ENCODE data around the gene PCGF6. TPM values are rescaled to one million over a fixed set of nuclear protein-coding genes. Genes with fewer than 3 reads are reported as not detected.

Gene PCGF6
- total RNA-seq, 1 experiment from 2014 or later: 13.8 TPM

GRCh38 chr10:103336370-103336769 lies 14.6 kb downstream of the PCGF6 start:
- DNase-seq (ENCODE audit: low read depth): no peak
- in situ Hi-C loops (cut with HindIII; ENCODE audit: low pct_unique_long_range_greater_than_20kb, low sequenced_read_pairs): no loop called here

GRCh38 chr10:103334567-103334966 lies 16.4 kb downstream of the PCGF6 start:
- in situ Hi-C loops (cut with HindIII; ENCODE audit: low pct_unique_long_range_greater_than_20kb, low sequenced_read_pairs): no loop called here
- no peak for DNase-seq (ENCODE audit: low read depth)

- DNase-seq (ENCODE audit: low read depth): no peak
- in situ Hi-C loops (cut with HindIII; ENCODE audit: low pct_unique_long_range_greater_than_20kb, low sequenced_read_pairs): no loop called here
Measured at GRCh38 chr10:103333934-103334520, 16.9 kb downstream of the PCGF6 start.

- in situ Hi-C loops (cut with HindIII; ENCODE audit: low pct_unique_long_range_greater_than_20kb, low sequenced_read_pairs): no loop called here
Measured at GRCh38 chr10:103327906-103328305, 23.0 kb downstream of the PCGF6 start.

DNA sequence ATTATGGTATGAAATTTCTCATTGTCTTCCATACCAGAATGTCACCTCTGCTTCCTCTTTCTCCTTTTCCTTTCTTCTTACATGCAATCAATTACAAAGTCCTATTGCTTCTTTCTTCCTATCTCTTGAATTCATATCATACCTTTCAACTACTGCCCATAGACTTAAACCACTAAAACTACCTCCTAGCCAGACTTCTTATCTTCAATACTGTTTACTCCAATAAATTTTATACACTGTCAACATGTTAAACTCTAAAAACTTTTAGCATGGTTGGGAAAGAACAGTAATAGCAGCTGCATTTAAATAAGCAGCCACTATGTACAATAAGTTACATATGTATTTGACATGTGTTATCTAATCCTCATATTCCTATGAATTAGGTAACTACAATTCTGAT lies 34.9 kb downstream of the PCGF6 start:
- DNase-seq (ENCODE audit: low read depth): no peak
- in situ Hi-C loops (cut with HindIII; ENCODE audit: low pct_unique_long_range_greater_than_20kb, low sequenced_read_pairs): no loop called here

More at GRCh38 chr10:103327906-103328305, 23.0 kb downstream of the PCGF6 start:
- no peak for DNase-seq (ENCODE audit: low read depth)

DNA sequence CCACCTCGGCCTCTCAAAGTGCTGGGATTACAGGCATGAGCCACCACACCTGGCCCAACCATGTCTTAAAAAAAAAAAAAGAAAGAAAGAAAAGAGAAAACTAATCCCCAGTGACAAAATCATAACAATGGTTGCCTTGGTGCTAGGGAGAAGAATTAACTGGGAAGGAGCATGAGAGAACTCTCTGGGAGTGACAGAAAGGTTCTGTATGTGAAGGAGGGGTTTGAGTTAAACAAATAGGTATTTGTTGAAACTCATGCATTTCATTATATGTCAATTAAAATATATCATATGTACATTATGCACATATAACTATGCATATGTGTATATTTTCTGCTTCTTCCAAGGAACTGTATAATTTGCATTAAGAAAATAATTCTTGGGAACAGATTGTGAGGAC lies 40.7 kb downstream of the PCGF6 start:
- in situ Hi-C loops (cut with HindIII; ENCODE audit: low pct_unique_long_range_greater_than_20kb, low sequenced_read_pairs): no loop called here
- no peak for DNase-seq (ENCODE audit: low read depth)

DNA sequence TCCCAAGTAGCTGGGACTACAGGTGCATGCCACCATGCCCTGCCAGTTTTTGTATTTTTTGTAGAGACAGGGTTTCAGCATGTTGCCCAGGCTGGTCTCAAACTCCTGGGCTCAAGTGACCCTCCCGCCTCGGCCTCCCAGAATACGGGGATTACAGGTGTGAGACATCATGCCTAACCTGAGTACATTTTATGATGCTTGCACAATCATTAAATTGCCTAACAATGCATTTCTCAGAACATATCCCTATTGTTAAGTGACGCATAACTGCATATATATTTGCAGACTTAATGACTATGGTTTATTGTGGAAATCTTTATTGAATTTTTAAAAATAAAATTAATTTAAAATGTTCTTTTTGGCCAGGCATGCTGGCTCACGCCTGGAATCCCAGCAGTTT lies 43.3 kb downstream of the PCGF6 start:
- no peak for DNase-seq (ENCODE audit: low read depth)
- in situ Hi-C loops (cut with HindIII; ENCODE audit: low pct_unique_long_range_greater_than_20kb, low sequenced_read_pairs): no loop called here

DNA sequence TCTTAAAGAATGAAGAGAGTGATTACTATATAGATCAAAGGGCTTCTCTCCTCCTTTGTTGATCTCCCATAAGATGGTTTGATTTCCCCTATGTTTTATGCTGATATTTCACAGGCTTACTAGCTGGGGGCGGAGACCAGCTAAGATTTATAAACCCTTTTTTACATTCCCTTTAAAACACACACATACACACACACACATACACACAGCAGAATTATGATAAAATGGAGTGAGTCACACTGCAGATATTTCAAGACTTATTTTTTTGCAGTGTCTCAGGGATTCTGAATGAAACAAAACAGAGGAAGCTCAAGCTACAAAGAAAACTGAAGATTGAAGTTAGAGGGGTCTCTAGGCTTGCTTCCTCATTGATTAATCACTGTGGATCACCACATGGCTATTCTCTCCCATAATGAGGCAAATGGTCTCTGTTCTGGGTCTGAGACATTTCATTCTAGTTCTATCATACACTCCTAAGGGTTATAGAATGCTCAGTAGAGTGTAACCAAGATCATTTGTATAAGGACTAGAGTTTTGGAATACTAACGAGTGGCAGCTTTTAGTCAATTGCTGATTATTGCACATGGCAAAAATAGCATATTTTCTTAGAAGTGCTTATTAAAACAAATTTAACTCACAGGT lies 55.4 kb downstream of the PCGF6 start:
- in situ Hi-C loops (cut with HindIII; ENCODE audit: low pct_unique_long_range_greater_than_20kb, low sequenced_read_pairs): no loop called here
- DNase-seq (ENCODE audit: low read depth): no peak

DNA sequence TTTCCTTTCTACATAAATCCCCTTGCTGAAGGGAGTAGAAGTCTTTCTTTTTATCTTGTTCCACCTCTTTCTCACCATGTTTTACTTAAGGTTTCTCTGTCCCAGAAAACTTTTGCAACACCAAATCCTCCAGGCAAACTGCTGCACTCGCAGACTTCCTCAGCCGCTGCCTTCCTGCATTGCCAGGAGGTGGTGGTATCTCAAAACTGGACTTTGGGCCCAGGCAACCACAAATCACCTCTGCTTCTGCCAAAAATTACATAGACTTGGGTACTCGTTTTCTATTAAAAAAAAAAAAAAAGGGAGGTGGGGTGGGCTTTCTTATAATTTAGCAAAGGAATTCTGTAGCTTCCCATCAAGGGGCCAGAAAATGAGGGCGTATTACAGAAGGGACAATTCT lies 59.4 kb downstream of the PCGF6 start:
- in situ Hi-C loops (cut with HindIII; ENCODE audit: low pct_unique_long_range_greater_than_20kb, low sequenced_read_pairs): no loop called here
- no peak for DNase-seq (ENCODE audit: low read depth)

DNA sequence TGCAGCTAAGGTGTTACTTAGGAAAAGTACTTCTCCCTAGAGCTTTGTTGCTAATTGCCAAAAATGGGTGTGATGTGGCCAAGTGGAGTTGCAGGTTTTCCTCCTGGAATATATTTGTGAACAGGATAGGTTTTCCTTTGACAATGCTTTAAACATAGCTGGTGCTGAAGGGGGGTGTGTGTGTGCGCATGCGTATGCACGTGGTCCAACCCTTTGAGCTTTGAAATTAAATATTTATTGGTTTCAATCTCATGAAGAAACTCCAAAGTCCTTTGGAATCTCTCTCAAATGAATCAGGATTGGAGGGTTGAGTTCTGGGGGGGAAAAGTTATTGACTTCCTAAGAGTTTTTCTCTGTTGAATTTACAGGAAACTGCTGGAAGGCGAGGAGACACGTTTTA lies 62.9 kb downstream of the PCGF6 start:
- in situ Hi-C loops (cut with HindIII; ENCODE audit: low pct_unique_long_range_greater_than_20kb, low sequenced_read_pairs): no loop called here
- DNase-seq (ENCODE audit: low read depth): no peak

GRCh38 chr10:103284170-103284569 lies 66.8 kb downstream of the PCGF6 start:
- peak; percentile 27 for DNase-seq (ENCODE audit: low read depth)
- in situ Hi-C loops (cut with HindIII; ENCODE audit: low pct_unique_long_range_greater_than_20kb, low sequenced_read_pairs): no loop called here

DNA sequence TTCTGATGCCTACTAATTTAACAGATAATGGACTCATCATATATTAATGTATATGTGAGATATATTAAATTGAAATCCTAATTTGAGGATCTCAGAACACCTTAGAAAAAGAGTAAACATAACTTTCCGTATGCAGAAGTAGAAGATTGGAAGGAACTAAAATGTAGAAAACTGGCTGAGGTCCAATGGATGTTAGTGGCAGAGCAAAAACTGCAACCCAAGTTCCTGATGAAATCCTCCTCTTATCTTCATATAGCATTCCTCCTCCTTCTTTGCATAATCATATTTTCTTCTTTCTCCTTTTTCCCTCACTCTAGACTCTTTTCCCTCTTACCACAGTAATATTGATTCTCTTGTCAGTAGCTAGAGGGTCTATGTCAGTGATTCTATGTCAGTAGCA lies 68.0 kb downstream of the PCGF6 start:
- no peak for DNase-seq (ENCODE audit: low read depth)
- in situ Hi-C loops (cut with HindIII; ENCODE audit: low pct_unique_long_range_greater_than_20kb, low sequenced_read_pairs): no loop called here

GRCh38 chr10:103281753-103282152 lies 69.2 kb downstream of the PCGF6 start:
- in situ Hi-C loops (cut with HindIII; ENCODE audit: low pct_unique_long_range_greater_than_20kb, low sequenced_read_pairs): no loop called here
- no peak for DNase-seq (ENCODE audit: low read depth)

DNA sequence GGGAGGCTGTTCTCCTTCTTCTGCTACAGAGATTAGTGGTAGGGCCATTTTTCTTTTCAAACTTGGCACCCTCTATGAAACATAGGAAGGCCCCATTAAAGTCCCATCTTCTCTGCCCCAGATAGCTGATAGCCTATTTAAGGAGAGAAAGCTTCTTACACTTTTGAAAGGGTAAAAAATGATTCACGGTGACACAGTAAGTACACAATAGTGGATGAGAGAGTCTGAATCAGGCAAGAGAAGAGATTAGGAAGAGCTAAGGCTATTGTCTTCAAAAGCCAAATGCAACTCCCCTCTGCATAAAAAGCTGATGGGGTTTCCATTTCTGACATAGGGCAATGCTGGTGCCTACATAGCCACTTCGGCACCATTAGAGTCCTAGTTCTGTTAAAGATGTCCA lies 70.4 kb downstream of the PCGF6 start:
- DNase-seq (ENCODE audit: low read depth): no peak
- in situ Hi-C loops (cut with HindIII; ENCODE audit: low pct_unique_long_range_greater_than_20kb, low sequenced_read_pairs): no loop called here

DNA sequence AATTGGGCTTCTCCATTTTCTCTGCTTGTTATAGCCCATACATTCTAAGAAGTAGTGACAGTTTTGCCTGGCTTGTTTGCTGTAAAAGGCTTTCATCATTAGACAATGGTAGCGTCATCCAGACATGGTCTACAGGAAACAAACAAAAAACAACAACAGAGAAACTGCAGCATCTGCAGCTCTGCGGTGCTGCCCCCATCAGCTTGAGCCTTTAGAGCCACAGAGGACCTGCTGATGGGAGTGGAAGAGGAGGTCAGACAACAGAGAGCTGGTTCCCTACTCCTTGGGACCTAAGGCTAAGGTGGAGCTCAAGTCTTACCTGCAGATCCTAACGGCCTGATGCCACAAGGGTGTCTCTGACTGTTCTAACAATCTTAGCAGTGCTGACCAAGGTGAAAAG lies 70.9 kb downstream of the PCGF6 start:
- in situ Hi-C loops (cut with HindIII; ENCODE audit: low pct_unique_long_range_greater_than_20kb, low sequenced_read_pairs): no loop called here
- no peak for DNase-seq (ENCODE audit: low read depth)

DNA sequence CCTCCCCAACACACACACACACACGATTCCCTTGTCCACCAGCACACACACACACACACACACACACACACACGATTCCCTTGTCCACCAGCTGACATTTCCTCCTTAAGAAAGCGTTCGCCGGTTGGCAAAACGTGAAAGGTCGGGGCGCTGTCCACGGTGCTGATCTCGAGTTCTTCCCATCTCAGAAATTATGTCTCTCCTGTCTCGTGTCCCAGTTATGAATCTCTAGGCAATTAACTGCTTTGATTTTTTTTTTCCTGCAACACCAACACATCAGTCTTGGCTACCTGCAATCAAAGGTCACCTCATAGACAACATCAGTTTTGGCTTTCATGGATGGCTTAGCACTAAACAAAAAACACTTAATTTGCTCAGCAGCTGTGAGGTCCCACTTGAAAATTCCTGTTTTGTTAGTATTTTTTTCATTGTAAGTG lies 72.1 kb downstream of the PCGF6 start:
- in situ Hi-C loops (cut with HindIII; ENCODE audit: low pct_unique_long_range_greater_than_20kb, low sequenced_read_pairs): no loop called here

DNA sequence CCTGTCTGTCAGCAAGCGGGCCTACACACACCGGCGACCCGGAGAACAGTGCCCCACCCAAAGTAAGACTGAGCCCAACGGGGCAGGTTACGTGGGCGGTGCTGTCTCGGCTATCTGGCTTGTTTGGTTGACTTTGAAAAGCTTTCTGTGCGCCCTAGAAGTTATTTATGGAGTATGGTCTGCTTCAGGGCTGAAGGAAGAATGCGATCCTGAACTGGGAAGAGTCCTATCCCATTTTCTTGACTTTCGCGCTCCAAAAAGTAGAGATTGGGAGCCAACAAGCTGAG lies 72.5 kb downstream of the PCGF6 start:
- DNase-seq (ENCODE audit: low read depth): no peak
- in situ Hi-C loops (cut with HindIII; ENCODE audit: low pct_unique_long_range_greater_than_20kb, low sequenced_read_pairs): no loop called here

More for the DNA sequence above, 72.1 kb downstream of the PCGF6 start:
- peak; percentile 37 for DNase-seq (ENCODE audit: low read depth)

- in situ Hi-C loops (cut with HindIII; ENCODE audit: low pct_unique_long_range_greater_than_20kb, low sequenced_read_pairs): no loop called here
- no peak for DNase-seq (ENCODE audit: low read depth)
Measured at GRCh38 chr10:103277713-103278536, 73.0 kb downstream of the PCGF6 start.

DNA sequence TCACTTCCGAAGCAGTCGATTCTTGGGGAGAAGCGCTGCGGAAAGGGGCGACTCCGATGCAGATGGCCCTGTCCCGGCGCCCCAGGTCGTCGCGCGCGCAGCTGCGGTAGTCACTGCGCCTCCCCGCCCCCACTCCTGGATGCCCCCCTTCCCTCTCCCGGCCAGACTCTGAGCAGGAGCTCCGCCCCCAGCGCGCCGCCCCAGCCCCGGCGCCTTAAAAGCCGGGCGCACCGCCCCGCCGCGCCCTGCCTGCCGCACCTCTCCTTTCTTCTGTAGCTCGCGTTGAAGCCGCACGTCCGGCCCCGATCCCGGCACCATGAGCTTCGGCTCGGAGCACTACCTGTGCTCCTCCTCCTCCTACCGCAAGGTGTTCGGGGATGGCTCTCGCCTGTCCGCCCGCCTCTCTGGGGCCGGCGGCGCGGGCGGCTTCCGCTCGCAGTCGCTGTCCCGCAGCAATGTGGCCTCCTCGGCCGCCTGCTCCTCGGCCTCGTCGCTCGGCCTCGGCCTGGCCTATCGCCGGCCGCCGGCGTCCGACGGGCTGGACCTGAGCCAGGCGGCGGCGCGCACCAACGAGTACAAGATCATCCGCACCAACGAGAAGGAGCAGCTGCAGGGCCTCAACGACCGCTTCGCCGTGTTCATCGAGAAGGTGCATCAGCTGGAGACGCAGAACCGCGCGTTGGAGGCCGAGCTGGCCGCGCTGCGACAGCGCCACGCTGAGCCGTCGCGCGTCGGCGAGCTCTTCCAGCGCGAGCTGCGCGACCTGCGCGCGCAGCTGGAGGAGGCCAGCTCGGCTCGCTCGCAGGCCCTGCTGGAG lies 73.8 kb downstream of the PCGF6 start, which contains the start of gene INA:
TSS of gene INA (plus strand) at position 243 of the 817 bp plus-strand sequence. CDS start at position 317, 74 bp downstream.
- in situ Hi-C loops (cut with HindIII; ENCODE audit: low pct_unique_long_range_greater_than_20kb, low sequenced_read_pairs): no loop called here
- no peak for DNase-seq (ENCODE audit: low read depth)

All from Caki2 (cell line).